Type B pancreatic cell (in vitro differentiated cells): ENCODE results near the gene RGS11. TPM values are rescaled to one million over a fixed set of nuclear protein-coding genes. Genes with fewer than 3 reads are reported as not detected.

Experiments used
- DNase-seq: peaks from one replicate; pipeline ENCODE4 v3.0.0; 2021; ENCODE audit warnings: mixed read lengths; ENCODE audit not compliant: unreplicated experiment; ENCODE audit errors: extremely low spot score
- H3K27ac Mint-ChIP-seq: 2 replicates; pipeline ENCODE4 v1.8.0; 2021; ENCODE audit warnings: mild to moderate bottlenecking, mixed read lengths
- H3K27me3 Mint-ChIP-seq: 2 replicates; pipeline ENCODE4 v1.8.0; 2021; ENCODE audit warnings: mixed read lengths
- H3K36me3 Mint-ChIP-seq: 2 replicates; pipeline ENCODE4 v1.8.0; 2021; ENCODE audit warnings: mixed read lengths
- H3K4me1 Mint-ChIP-seq: one replicate; pipeline ENCODE4 v1.8.0; 2021; ENCODE audit warnings: mixed read lengths; ENCODE audit not compliant: unreplicated experiment
- H3K4me3 Mint-ChIP-seq: 2 replicates; pipeline ENCODE4 v1.8.0; 2021; ENCODE audit warnings: mild to moderate bottlenecking, mixed read lengths
- H3K9me3 Mint-ChIP-seq: 2 replicates; pipeline ENCODE4 v1.8.0; 2021; ENCODE audit warnings: mixed read lengths
- total RNA-seq: library from RNA; stranded (reverse); gene quantifications from 2 replicates; pipeline ENCODE4 v1.2.1, GENCODE V29; 2021; ENCODE audit warnings: low replicate concordance
- TF ChIP-seq, protein P1 (sequence below): fragments of 200-600 bp; sonication (generic); conservative IDR thresholded peaks from 2 replicates; pipeline ENCODE4 v1.5.0; 2021; ENCODE audit warnings: antibody characterized with exemption, mild to moderate bottlenecking

Gene RGS11
- total RNA-seq, 1 donor from 2014 or later: 6.6 TPM

DNA sequence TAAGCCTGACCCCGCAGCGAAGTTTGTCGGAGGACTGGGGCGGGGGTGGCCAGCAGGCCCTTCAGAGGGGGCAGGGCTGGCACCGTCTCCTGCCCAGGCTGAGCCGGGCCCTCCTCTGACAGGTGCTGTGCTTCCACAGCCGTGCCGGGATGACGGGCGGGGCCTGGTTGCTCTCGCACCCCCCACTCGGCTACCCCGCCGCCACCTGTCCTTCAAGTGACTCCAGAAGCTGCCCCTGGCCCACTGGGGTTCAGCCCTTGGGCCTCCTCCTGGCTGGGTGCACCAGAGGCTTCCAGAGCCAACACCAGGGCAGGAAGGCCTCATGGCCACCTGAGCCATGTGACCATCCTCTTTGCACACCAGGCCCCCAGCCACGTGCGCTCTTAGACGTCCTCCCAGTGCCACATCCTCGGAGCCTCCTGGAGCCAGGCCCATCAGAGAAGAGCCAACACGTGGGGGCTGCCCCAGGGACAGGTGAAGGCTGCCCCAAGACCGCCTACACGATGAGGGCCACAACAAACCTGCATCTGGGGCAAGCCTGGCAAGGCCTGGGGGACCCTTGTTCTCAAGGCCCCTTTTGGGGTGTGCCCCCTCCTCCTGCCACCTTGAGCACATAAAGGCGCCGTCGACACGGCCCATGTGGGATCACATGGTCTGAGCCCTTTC is 14.4 kb upstream of the RGS11 start:
- Mint-ChIP-seq H3K4me1 (no peaks in the 10 kb centered on the region), H3K27ac (no peak overlapping the region), H3K27me3 (no peaks in the 10 kb centered on the region), H3K36me3 (peaks cover 3% of the 10 kb centered on the region), H3K9me3 (no peaks in the 10 kb centered on the region), H3K4me3 (no peak overlapping the region)
- TF ChIP-seq, protein P1, sequence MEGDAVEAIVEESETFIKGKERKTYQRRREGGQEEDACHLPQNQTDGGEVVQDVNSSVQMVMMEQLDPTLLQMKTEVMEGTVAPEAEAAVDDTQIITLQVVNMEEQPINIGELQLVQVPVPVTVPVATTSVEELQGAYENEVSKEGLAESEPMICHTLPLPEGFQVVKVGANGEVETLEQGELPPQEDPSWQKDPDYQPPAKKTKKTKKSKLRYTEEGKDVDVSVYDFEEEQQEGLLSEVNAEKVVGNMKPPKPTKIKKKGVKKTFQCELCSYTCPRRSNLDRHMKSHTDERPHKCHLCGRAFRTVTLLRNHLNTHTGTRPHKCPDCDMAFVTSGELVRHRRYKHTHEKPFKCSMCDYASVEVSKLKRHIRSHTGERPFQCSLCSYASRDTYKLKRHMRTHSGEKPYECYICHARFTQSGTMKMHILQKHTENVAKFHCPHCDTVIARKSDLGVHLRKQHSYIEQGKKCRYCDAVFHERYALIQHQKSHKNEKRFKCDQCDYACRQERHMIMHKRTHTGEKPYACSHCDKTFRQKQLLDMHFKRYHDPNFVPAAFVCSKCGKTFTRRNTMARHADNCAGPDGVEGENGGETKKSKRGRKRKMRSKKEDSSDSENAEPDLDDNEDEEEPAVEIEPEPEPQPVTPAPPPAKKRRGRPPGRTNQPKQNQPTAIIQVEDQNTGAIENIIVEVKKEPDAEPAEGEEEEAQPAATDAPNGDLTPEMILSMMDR: no peak
- DNase-seq: no peak

DNA sequence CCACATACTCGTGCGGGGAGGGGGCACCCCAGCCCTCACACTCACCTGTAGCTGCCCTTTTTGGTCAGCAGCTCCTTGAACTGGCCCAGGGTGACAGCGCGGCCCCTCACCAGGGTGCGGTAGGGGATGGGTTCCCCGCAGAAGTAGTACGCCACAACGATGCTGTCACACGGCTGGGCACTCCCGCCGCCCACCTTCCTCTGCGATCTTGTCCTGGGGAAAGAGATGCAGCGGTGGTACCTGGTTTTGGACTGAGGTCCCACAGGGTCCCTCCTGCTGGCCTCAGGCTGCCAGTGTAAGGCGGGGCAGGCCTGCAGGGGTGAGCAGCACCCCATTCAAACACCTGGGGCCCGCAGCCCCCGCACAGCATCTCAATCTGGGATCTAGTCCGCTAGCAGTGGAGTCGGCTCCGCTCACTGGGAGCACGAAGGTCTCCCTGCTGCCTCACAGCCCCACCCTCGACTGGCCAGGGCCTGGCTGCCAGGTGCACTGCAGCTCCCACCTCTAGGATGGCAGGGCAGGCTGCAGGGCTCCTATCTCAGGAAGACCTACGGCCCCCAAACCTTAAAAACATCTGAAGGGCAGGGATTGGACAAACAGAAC is 13.8 kb upstream of the RGS11 start:
- peaks cover 3% of the 10 kb centered on the region for H3K36me3 Mint-ChIP-seq
- no peak overlapping the region for H3K4me3 Mint-ChIP-seq
- no peak overlapping the region for H3K27ac Mint-ChIP-seq
- no peaks in the 10 kb centered on the region for H3K4me1 Mint-ChIP-seq
- no peak for DNase-seq
- no peaks in the 10 kb centered on the region for H3K9me3 Mint-ChIP-seq
- TF ChIP-seq, protein P1: no peak
- no peaks in the 10 kb centered on the region for H3K27me3 Mint-ChIP-seq

DNA sequence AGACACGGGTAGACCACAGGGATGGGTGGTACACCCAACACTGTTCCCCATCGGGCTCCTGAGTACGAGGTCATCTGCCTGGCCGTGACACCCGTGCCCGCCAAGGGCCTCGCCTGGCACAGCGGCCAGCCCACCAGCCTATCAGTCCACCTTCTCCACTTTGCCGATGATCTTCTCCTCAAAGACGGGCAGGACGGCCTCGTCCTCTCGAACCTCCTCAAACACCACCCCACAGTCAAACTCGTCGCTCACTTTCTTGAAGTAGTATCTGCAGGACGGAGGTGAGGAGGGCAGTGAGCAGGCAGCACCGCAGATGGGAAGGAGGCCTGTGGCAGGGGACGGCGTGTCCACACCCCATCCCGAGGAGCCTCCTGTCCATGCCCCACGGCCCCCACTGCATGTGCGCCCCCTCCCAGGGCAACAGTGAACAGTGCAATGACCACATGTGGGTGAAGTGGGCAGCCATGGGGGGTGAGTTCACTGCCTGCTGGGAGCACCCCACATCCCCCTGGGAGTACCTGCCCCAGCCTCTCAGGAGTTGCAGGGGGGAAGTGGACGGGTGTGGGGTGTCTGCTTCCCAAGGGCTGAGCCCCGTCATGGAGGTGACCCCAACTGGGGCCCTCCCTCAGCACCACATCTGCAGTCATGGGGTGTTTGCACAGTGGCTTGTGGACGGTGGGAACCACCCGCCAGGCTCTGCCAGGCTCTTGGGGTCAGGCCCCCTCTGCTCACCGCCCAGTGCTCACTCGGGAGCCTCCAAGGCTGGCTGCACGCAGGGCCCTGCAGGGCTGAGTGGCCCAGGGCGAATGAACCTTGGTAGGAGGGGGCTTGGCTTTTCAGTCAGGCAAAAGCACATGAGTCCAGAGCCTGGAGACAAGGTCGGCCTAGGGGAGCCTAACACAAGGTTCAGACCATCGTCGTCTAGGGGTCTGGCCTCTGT is 12.5 kb upstream of the RGS11 start:
- Mint-ChIP-seq H3K4me3 (no peak overlapping the region), H3K36me3 (peaks cover 3% of the 10 kb centered on the region), H3K27me3 (no peaks in the 10 kb centered on the region), H3K27ac (no peak overlapping the region), H3K4me1 (no peaks in the 10 kb centered on the region), H3K9me3 (no peaks in the 10 kb centered on the region)
- TF ChIP-seq, protein P1: no peak
- no peak for DNase-seq

DNA sequence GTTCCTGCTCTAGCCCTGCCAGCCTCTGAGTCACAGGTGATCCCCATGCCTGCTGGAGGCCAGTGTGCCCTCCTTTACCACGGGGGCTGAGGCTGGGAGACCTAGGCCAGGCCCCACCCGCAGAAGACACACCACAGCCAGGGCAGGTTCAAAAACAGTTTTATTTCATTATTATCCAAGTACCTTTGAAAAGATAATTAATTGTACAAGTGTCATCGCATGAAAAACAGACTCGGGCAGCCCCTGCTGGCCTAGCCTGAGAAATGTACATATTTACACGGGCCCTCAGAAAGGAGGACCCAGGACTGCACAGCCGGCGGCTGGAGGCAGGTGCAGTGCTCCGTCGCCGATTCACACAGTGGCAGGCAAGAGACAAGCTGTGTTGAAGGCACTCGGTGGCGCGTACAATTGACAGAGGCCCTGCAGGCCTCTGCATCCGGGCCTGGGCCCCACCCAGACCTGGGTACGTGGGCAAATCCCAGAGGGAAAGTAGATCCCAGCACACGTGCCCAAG is 11.6 kb upstream of the RGS11 start:
- Mint-ChIP-seq H3K9me3 (no peaks in the 10 kb centered on the region), H3K4me1 (no peaks in the 10 kb centered on the region), H3K27ac (no peak overlapping the region), H3K27me3 (no peaks in the 10 kb centered on the region), H3K4me3 (no peak overlapping the region), H3K36me3 (peaks cover 3% of the 10 kb centered on the region)
- no peak for DNase-seq
- TF ChIP-seq, protein P1: no peak

DNA sequence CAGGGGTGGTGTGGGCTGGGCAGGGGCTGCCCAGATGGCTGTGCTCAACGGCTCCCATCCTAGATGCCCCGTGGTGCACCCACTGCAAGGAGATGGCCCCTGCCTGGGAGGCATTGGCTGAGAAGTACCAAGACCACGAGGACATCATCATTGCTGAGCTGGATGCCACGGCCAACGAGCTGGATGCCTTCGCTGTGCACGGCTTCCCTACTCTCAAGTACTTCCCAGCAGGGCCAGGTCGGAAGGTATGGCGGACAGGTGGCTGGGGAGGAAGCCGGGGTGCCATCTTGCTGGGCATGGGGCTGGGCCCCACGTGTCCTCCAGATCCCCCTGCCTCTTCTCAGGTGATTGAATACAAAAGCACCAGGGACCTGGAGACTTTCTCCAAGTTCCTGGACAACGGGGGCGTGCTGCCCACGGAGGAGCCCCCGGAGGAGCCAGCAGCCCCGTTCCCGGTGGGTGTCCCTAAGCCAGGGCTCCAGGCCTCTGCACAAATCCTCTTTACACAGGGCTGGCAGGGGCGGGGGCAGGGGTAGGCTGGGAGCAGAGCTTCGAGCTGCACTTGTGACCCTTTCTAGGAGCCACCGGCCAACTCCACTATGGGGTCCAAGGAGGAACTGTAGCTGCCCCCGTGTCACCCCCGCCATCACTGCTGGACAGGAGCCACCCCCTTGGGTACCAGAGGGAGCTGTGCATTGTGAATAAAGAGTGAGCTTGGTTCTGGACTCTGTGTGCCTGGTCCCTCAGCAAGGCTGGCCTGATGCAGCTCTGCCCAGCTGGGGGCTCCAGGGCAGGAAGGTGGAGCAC is 10.9 kb upstream of the RGS11 start:
- Mint-ChIP-seq H3K27me3 (peaks cover 3% of the 10 kb centered on the region), H3K4me3 (no peak overlapping the region), H3K27ac (no peak overlapping the region), H3K36me3 (peaks cover 3% of the 10 kb centered on the region), H3K4me1 (no peaks in the 10 kb centered on the region), H3K9me3 (no peaks in the 10 kb centered on the region)
- no peak for DNase-seq
- TF ChIP-seq, protein P1: no peak
